Amygdala (tissue), 56 donors: ENCODE data around the gene FBN2.
"Not testable (repeated sequence)": the region's sequence is repeated elsewhere in the genome, so short reads cannot be mapped to it uniquely, and the experiment has no call there.

Source experiments
- DNase-seq, 56 donors: peaks; one replicate each; lab custom pipeline; 2025; lab: John Stamatoyannopoulos, UW

The FBN2 gene

DNA sequence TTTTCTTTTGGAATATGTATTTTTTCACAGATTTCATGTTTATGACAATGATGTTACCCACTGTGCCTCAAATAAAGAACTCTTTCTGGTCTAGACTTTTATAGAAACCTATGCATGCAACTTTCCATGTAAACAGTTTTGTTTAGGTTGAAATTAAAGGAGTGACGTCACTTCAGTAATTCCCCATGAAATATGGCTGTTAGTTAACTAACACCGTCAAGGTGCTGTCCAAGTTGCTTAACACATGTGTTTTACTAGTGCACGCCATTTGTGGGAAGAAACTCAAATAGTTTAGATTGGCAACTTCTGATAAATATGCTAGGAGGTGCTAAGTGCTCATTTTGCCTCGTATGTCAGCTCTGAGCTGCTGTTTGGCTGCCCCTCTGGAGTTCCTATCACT lies 102.2 kb downstream of the FBN2 start:
- DNase-seq: no peak

DNA sequence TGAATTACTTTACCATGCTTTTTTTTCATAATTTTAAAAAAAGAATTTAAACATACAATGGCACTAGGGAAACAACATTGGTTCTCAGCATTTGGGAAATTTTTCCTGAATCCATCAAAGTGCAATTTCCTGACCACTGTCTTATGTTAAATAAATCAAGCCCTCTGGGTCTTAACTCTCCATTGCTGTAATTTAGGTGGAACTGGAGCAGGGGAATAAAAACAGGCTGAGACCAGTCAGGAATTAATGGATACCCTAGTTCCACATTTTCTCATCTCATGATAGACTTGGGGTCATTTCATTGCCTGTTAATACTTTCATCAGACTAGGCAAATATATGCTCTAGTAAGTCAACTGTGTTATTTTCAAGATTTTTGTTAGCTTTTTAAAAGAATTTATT lies 103.1 kb downstream of the FBN2 start:
- DNase-seq: no peak

GRCh38 chr5:128432913-128433440 lies 105.1 kb downstream of the FBN2 start:
- no peak for DNase-seq

- no peak for DNase-seq
Observed at GRCh38 chr5:128427921-128428320, 110.1 kb downstream of the FBN2 start.

DNA sequence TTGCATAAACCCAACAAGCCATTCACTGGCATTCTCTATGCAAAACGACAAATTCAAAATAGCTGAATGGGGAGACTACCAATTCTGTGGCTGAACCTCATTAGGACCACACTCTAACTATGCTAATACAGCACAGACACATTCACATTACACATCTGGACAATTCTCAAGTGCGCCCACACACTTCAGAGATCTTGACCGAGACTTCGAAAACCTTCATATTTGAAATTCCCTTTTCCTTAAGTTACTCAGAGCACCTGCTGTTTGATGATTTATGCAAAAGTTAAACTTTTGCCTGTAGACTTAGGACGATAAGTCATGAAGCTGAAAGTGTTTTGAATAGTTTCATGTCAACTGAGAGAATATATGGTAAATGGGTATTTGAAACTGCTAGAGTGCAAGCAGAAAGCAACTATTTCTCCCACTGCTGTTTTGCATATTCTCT lies 111.9 kb downstream of the FBN2 start:
- DNase-seq: no peak

DNA sequence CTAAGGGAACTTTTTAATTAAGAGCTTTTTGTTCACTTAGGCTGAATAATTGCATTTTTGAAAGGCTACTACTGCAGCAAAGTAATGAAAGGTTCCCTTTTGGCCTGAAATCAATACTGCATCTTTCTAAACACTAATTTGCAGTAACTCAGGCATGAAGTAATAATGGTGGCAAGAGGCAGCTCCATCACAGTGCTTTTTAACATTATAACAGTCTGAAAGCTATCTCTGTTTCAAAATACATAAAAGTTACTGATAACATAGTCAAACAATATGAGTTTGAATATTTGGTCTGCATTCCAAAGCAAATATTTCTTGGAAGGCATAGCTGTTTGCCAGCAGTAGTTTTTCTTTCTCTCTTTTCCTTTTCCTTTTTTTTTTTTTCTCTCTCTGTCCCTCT lies 113.4 kb downstream of the FBN2 start:
- no peak for DNase-seq

DNA sequence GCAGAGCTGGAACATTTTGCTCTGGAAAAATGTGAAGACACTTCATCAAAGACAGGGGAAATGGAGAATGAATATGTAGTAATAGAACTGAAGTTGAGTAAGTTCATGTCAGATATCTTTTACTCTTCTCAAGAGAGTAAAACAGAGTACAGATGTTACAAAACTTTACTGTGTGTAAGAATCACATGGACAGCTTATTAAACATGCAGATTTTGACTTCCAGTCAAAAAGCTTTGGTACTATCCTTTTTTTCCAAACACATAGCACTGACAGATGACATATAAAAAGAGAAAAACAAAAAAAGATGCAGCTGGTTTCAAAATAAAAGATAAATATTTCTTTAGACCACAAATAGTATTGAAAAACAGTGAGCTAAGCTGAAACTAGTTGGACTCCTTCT lies 115.4 kb downstream of the FBN2 start:
- no peak for DNase-seq

GRCh38 chr5:128414469-128414868 lies 123.6 kb downstream of the FBN2 start:
- DNase-seq: no peak

- no peak for DNase-seq
Observed at GRCh38 chr5:128413356-128413755, 124.7 kb downstream of the FBN2 start.

DNA sequence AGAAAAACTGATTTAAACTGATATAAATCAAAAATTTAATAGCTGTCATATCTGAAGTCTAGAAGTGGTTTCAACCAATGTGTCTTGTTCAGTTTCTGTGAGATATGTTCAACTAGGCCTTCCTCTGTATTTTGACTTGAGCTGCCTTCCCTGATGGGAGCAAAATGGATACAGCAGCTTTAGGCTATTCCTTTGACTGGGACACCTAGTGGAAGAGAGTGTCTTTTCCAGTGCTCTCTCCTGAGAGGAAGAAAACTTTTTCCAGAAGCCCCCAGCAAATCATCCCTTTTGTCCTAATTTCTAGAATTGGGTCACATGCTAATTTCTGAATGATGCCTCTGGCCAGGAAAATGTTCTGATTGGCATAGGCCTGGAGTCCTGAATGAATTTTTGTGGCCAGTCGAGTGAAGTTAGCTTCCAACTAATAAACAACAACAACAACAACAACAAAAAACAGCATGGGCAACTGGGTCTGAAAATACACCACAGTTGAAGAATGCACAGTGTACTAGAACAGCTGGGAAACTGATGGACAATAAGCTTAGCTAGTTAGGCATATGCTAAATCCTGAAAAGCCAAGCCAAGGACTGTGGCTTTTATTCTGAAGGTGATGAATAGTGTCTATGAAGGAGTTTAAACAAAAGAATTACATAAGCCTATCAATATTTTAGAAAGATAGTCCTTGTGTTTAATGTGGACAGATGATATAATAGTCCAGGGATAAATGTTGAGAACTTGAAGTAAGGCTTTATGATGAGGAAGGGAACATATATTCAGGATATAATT lies 125.7 kb downstream of the FBN2 start:
- no peak for DNase-seq

GRCh38 chr5:128409166-128409800 lies 128.8 kb downstream of the FBN2 start:
- no peak for DNase-seq

DNA sequence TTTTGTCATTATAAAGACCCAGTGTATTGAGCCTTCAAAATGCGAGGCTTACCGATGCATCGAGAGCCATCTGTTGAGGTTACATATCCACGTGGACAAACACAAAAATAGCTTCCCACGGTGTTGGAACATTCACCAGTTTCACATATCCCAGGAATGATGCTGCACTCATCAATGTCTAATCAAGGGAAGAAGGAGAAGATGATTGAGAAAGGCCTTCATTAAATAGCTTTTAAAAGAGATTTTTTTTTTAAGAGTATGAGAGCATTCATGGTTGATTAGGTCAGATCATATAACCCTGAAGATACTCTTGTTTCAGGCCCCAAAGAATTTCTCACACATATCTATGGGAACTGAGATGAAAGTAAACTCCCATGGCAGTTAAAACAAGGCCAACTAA lies 129.4 kb downstream of the FBN2 start:
- no peak for DNase-seq

- no peak for DNase-seq
Observed at GRCh38 chr5:128407944-128408343, 130.1 kb downstream of the FBN2 start.

DNA sequence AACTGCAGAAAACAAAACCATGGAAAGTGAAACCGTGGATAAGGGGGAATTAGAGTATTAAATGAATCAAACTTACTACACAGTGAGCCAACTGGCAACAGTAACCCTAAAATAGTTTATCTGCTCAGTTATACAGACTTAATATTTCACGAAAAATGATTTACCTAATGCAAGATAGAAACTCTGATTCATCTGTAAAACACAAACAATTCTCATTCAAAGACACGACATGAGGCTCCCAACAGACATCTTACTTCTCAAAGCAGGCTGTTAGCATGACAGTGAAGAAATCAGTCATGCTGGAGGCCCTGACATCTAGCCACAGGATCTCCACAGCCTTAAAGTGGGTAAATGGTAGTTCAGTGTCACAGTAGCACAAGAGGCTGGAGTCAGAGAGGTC lies 131.2 kb downstream of the FBN2 start:
- DNase-seq: no peak

GRCh38 chr5:128405159-128405558 lies 132.9 kb downstream of the FBN2 start:
- DNase-seq: no peak

DNA sequence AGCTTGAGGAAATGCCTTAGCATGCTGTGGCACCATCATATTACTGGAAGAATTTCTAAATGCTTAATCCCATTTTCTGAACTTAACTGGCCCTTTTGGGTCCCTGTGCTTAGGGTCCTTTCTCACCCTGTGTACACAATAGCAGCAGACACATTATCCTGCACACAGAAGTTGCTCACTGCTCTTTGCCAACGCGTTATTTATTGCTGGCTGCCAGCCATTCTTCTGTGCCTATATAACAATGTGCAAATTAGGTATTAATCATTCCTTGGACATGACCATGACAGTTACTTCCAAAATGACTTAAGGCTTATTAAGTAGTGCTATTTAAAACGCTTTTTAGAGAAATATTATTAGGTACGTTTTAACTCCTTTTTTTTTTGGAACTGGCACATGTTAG lies 134.7 kb downstream of the FBN2 start:
- peak in 1 of 56 donors; percentile 0 for DNase-seq

DNA sequence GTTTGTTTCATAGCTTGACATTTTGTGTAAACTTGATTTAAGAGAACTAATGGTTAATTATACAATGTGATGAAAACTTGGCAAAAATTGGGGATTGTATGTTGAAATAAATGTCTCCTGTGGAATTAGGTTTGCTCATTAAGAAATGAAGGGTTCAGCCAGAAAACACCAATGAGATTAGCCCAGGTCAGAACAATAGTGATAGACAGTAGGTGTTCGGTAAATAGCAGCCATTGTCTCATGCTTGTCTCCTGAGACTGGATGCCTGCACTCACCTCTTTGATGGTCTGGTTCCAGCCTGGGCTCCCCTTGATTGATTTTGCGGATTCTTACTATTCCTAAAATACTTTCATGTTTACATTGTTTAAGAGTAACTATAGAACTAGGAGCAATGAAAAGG lies 135.5 kb downstream of the FBN2 start:
- DNase-seq: no peak

DNA sequence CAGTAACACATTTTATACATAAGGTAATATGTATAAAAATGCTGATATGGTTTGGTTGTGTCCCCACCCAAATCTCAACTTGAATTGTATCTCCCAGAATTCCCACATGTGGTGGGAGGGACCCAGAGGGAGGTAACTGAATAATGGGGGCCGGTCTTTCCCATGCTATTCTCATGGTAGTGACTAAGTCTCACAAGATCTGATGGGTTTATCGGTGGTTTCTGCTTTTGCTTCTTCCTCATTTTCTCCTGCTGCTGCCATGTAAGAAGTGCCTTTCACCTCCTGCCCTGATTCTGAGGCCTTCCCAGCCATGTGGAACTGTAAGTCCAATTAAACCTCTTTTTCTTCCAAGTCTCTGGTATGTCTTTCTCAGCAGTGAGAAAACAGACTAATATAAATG lies 137.3 kb downstream of the FBN2 start:
- DNase-seq: not testable (repeated sequence)

DNA sequence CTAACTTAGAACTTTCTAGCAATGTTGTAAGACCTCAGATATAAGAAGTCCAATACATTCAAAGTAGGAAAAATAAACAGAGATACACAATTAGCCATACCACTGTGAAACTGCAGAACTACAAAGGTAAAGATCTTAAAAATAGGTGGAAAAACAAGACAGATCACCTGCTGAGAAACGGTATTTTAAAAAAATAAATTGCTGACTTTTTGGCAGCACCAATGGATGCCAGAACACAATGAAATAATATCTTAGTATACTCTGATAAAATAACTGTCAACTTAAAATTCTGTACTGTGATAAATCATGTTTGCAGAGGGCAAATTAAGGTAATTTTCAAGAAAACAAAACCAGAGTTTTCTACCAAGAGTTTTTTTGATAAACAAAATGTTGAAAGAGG lies 138.9 kb downstream of the FBN2 start:
- no peak for DNase-seq

DNA sequence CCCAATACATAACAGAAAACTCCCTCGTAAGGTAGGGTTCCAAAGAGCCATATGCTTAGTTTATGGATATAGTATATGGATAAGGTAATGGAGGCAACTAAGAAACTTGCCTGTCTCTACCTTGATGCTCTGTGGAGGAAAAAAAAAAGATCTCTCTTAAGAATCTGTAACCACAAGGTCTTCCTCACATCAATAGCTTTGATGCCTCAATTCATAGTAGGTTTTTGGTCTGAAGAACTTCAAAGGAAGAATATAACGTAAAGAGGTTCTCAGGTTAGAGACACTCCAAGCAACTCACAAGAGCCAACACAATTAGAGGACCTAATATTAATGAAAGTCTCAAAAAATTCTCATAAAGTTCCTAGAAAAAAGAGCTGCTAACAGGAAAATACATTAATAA lies 140.2 kb downstream of the FBN2 start:
- no peak for DNase-seq

- no peak for DNase-seq
Observed at GRCh38 chr5:128395073-128395472, 143.0 kb downstream of the FBN2 start.

DNA sequence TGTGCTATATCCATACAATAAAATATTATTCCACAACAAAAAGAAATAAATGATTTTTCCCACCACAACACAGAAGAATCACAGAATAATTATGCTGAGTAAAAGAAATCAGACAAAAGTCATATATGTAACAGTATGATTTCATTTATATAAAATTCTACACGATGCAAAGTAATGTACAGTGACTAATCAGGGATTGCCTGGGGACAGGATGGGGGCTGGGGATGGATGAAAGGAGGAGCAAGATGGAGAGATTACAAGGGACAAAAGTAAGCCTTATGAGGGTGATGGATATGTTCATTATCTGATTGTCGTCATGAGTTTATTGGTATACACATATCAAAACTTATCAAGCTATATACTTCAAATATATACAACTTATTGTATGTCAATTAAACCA lies 154.0 kb downstream of the FBN2 start:
- DNase-seq: no peak
